C4-2B (cell line): Measurements from ENCODE around the gene TSR3.

Experiments
- H3K27ac ChIP-seq: fragments of 450-650 bp; 2 replicates; pipeline ENCODE4 v1.5.1; 2017
- ZFX ChIP-seq: fragments of 450-650 bp; IDR thresholded peaks from 2 replicates; pipeline ENCODE4 v1.6.1; 2017
- TF ChIP-seq, protein P1 (sequence below): fragments of 450-650 bp; conservative IDR thresholded peaks from 2 replicates; pipeline ENCODE4 v1.5.1; 2017; ENCODE audit warnings: mild to moderate bottlenecking

The TSR3 gene

DNA sequence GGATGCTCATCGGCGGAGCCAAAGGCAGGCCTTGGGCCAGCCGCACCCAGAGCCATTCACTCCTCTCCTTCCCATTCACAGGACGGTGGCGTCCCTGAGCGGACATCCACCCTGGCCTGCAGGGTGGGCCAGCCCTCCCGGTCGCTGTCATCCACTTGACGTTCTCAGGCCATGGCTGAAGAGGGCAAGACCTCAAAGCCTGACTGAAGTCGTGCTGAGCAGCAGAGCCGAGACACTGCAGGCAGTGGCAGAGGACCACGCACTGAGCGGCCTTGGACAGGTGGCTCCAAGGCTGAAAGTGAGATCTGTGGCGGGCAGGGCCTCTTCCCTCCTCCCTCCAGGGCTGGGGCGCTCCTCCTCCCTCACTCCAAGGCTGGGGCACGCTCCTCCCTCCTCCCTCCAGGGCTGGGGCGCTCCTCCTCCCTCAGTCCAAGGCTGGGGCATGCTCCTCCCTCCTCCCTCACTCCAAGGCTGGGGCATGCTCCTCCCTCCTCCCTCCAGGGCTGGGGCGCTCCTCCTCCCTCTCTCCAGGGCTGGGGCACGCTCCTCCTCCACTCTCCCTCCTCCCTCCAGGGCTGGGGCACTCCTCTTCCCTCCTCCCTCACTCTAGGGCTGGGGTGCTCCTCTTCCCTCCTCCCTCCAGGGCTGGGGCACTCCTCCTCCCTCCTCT lies 24.2 kb upstream of the TSR3 start:
- no peak overlapping the region for H3K27ac ChIP-seq
- no peak for TF ChIP-seq ZFX
- TF ChIP-seq, protein P1, sequence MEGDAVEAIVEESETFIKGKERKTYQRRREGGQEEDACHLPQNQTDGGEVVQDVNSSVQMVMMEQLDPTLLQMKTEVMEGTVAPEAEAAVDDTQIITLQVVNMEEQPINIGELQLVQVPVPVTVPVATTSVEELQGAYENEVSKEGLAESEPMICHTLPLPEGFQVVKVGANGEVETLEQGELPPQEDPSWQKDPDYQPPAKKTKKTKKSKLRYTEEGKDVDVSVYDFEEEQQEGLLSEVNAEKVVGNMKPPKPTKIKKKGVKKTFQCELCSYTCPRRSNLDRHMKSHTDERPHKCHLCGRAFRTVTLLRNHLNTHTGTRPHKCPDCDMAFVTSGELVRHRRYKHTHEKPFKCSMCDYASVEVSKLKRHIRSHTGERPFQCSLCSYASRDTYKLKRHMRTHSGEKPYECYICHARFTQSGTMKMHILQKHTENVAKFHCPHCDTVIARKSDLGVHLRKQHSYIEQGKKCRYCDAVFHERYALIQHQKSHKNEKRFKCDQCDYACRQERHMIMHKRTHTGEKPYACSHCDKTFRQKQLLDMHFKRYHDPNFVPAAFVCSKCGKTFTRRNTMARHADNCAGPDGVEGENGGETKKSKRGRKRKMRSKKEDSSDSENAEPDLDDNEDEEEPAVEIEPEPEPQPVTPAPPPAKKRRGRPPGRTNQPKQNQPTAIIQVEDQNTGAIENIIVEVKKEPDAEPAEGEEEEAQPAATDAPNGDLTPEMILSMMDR: no peak

DNA sequence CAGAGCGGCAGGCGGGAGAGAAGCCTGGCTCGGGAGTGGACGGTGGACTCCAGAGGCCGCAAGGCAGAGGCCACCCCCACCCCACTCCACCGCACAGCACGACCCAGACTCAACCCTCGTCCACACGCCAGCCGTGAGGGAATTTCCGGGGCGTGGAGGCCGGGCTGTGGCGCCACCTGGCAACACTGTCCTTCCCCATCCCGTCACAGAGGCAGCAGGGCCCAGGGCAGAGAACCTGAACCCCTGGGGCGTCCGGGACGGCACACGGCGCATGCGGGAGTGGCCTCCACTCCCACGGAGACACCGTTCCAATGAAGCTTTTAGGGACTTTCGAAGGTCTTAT lies 23.6 kb upstream of the TSR3 start:
- no peak overlapping the region for H3K27ac ChIP-seq
- TF ChIP-seq, protein P1: no peak
- no peak for TF ChIP-seq ZFX

DNA sequence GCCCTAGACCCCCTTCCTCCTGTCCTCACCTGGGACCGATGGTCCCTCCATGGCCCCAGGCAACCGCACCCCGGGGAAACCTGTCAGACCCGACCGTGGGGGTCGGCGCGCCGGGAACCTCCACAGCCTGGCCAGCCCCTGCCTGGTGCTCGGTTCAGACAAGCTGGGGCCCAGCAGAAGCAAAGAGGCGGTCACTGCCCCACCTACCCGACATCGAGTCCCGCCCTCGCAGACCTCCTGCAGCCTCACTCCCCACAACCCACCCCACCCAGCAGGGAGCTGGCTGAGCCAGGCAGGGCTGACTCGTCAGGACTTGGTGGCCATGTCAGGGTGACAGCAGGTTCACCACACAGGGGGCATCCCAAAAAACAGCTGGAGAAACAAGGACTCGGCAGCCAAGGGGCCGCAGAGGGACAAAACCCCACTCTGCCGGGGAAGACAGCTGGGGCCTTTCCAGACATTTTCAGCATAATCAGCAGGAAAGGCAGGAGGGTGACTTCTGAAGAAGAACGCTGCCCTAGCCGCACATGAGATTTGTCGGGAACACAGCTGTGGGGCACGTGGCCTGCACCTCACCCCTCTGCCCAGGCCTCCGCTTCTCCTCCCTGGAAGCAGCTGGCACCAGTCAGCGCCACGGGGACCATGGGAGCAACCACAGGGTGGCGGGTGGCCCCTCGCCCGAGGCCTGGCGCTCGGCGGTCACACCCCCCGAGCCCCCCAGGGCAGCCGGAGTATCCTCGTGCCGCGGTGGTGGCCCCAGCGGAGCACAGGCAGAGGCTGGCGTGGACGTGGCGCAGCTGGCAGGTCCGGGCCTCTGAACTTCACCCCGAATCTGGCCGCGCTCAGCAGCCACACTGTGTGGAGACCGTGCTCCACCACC lies 23.0 kb upstream of the TSR3 start:
- H3K27ac ChIP-seq: no peak overlapping the region
- TF ChIP-seq, protein P1: no peak
- no peak for TF ChIP-seq ZFX

DNA sequence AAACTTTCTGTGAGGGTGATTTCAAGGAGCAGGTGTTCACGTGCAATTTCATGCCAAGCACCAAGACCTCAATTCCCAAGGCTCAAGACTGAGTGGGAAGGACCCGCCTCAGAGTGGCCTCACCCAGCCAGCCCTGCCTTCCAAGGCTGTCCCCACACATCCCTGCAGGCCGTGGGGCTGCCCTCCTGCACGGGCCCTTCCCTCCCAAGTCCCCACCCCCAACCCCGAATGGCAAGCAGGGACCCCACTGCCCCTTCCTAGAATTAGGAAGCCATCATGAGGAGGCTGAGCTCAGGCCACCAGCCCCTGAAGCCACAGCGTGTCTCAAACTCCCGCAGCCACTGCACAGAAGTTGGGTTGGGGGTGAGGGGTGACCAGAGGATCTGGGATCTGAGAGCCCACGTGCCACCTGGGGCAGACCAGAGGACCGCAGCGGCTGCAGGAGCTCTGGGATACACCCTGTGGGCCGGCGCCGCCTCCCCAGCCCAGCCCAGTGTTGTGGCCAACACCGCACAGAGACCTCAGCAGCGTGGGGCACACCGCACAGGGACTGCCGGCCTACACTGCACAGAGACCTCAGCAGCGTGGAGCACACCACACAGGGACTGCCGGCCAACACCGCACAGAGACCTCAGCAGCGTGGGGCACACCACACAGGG lies 20.7 kb upstream of the TSR3 start:
- no peak overlapping the region for H3K27ac ChIP-seq
- TF ChIP-seq, protein P1: no peak
- TF ChIP-seq ZFX: no peak

DNA sequence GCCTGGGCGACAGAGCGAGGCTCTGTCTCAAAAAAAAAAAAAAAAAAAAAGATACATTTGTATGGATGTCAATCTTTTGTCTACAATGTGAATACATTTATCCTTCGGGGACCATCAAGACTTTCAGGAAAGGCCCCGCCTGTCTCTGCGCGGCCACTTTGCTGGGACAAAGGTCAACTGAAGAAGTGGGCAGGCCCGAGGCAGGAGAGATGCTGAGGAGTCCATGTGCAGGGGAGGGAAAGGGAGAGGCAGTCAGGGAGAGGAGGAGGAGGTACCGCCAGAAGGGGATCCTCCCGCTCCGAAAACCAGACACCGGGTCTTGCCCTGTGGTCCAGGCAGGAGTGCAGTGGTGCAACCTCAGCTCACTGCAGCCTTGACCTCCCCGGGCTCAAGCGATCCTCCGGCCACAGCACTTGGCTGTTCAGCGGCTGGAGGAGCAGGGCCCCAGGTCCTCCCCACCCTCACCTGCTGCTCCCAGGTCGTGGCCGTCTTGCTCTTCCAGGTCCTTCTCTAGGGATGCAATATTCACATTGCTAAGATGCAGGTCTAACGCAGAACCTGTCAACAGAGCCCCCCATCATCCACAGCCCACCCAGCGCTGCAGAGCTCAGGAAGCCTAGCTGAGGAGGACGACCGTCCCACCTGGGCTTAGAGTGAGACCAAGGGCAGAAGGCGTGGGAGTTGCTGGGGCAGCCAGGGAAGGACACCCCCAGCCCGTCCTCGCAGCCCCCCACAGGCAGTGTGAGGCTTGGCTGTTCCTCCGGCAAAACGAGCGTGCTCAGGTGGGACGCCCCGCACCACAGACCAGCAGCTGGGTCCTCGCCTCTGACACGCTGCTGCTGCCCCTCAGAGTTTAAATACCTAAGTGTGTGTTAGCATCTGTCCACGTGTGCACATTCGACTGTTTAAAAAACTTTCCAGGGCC lies 19.6 kb upstream of the TSR3 start:
- TF ChIP-seq, protein P1: no peak
- TF ChIP-seq ZFX: no peak
- no peak overlapping the region for H3K27ac ChIP-seq

DNA sequence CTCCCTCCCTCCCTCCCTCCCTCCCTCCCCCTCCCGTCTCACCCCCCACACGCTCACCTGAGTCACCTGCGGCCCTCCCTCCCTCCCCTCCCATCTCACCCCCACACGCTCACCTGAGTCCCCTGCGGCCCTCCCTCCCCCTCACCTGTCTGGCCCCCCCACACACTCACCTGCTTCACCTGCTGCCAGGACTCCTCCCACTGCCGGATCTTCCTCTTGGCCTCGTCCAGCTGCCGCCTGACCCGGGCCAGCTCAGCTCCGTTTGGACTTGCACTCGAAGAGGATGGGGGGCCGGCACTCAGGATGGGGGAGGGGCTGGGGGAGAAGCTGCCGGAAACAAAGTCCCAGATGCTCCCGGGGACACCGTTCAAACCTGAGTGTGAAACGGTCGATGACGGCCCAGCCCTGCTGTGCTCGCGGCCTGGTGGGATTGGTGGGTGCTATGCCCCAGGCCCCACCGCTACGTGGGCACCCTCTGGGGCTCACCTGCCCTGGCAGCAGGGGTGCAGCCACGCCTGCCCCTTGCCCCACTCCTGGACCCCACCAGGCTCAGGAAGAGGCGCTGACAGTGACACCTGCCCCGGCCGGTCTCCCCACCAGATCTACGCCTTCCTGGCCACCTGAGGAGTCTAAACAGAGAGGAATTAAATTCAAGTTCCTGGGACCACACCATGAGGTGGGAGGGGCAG lies 16.0 kb upstream of the TSR3 start:
- H3K27ac ChIP-seq: peak overlapping the region; percentile 73
- no peak for TF ChIP-seq ZFX
- TF ChIP-seq, protein P1: no peak
